ENCODE data around the gene THADA. TPM values are rescaled to one million over a fixed set of nuclear protein-coding genes. Genes with fewer than 3 reads are reported as not detected.

THADA gene
- polyA plus RNA-seq, 4 donors: 6.3 to 13.5 (median 12.7) TPM

- Histone ChIP-seq H3K4me1 (ENCODE audit: control insufficient read depth in 3 of 3, insufficient read depth in 2 of 3, low read depth in 1 of 3, low read length in 2 of 3) (no peaks in the 10 kb centered on the region), H3K9me3 (ENCODE audit: control insufficient read depth in 2 of 2, insufficient read depth in 1 of 2, low read depth in 1 of 2, low read length in 1 of 2) (no peaks in the 10 kb centered on the region), H3K4me3 (ENCODE audit: low read depth in 1 of 3, low read length in 3 of 3) (no peak overlapping the region), H3K36me3 (ENCODE audit: control insufficient read depth in 3 of 3, insufficient read depth in 2 of 3, low read depth in 1 of 3, low read length in 3 of 3) (peaks cover 0 to 1% (median 0%) of the 10 kb centered on the region in 3 donors), H3K27me3 (ENCODE audit: control insufficient read depth in 3 of 3, insufficient read depth in 3 of 3, low read length in 3 of 3) (no peaks in the 10 kb centered on the region), H3K27ac (ENCODE audit: low read depth in 1 of 3, low read length in 2 of 3) (no peak overlapping the region)
- DNase-seq (no peak), FAIRE-seq (no peak)
- 86 to 95% (median 92%) methylated on average over 3 of the region's 3 CpGs for WGBS, 3 donors
Measured at GRCh38 chr2:43480874-43481273, 115.0 kb downstream of the THADA start.

DNA sequence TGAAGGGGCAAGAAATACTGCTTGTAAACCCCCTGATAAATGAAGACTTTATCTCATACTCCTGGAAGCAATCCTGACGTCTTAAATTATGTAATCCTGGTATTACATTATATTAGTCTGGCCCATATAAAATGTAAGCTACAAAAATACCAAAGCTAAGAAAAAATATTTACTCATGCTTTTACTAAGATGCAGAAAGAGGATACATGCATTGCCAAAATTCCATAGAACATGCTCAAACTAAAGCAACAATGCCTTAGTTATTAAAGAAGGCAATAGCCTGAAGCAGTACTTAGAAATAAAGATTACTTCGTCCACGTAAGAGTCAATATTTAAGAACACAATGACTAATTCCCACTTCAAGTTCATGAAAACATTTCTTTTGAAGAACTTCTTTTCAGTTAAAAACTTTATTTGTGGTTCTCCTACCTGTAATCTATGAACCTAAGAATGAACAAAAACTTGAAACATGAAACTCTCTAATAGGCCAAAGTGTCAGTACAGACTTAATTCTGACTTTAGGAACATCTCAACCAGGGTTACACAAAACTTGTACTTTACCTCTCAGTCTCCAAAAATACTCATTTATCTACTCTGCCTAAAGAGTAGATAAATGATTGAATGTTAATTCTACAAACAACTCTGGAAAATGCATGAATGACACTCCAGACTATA is 117.3 kb downstream of the THADA start:
- Histone ChIP-seq H3K27ac (ENCODE audit: low read depth in 1 of 3, low read length in 2 of 3) (no peak overlapping the region), H3K36me3 (ENCODE audit: control insufficient read depth in 3 of 3, insufficient read depth in 2 of 3, low read depth in 1 of 3, low read length in 3 of 3) (peaks cover 0 to 1% (median 0%) of the 10 kb centered on the region in 3 donors), H3K27me3 (ENCODE audit: control insufficient read depth in 3 of 3, insufficient read depth in 3 of 3, low read length in 3 of 3) (no peaks in the 10 kb centered on the region), H3K9me3 (ENCODE audit: control insufficient read depth in 2 of 2, insufficient read depth in 1 of 2, low read depth in 1 of 2, low read length in 1 of 2) (no peaks in the 10 kb centered on the region), H3K4me1 (ENCODE audit: control insufficient read depth in 3 of 3, insufficient read depth in 2 of 3, low read depth in 1 of 3, low read length in 2 of 3) (no peaks in the 10 kb centered on the region), H3K4me3 (ENCODE audit: low read depth in 1 of 3, low read length in 3 of 3) (no peak overlapping the region)
- 61 to 74% (median 65%) methylated on average over 3 of the region's 3 CpGs for WGBS, 3 donors
- DNase-seq (no peak), FAIRE-seq (no peak)

DNA sequence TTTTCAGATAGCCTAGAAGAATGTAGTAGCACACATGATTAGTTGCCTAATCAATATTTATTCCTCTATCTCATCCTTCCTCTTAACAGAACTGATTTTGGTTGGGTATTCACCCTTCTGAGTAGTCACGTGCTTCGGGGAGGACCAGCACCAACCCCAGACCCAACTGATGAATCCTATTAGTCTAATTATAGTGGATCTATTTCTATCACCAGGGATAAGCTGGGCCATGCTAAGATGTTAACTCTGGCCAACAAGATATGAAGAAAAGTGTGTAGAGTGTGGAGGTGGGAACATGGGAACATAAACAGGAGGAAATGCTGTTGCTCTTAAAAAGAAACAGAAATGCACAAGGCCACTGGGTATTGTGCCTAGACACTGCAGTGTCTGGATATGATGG is 119.9 kb downstream of the THADA start:
- no peak for DNase-seq
- H3K4me1 ChIP-seq (ENCODE audit: control insufficient read depth in 3 of 3, insufficient read depth in 2 of 3, low read depth in 1 of 3, low read length in 2 of 3): no peaks in the 10 kb centered on the region
- no peaks in the 10 kb centered on the region for H3K9me3 ChIP-seq (ENCODE audit: control insufficient read depth in 2 of 2, insufficient read depth in 1 of 2, low read depth in 1 of 2, low read length in 1 of 2)
- H3K27me3 ChIP-seq (ENCODE audit: control insufficient read depth in 3 of 3, insufficient read depth in 3 of 3, low read length in 3 of 3): no peaks in the 10 kb centered on the region
- H3K27ac ChIP-seq (ENCODE audit: low read depth in 1 of 3, low read length in 2 of 3): no peak overlapping the region
- WGBS, 3 donors: 95 to 98% (median 98%) methylated on average over 2 of the region's 2 CpGs
- H3K4me3 ChIP-seq (ENCODE audit: low read depth in 1 of 3, low read length in 3 of 3): no peak overlapping the region
- no peak for FAIRE-seq
- H3K36me3 ChIP-seq (ENCODE audit: control insufficient read depth in 3 of 3, insufficient read depth in 2 of 3, low read depth in 1 of 3, low read length in 3 of 3): peaks cover 0 to 3% (median 0%) of the 10 kb centered on the region in 3 donors

- peaks cover 0 to 3% (median 0%) of the 10 kb centered on the region in 3 donors for H3K36me3 ChIP-seq (ENCODE audit: control insufficient read depth in 3 of 3, insufficient read depth in 2 of 3, low read depth in 1 of 3, low read length in 3 of 3)
- no peak for DNase-seq
- H3K27me3 ChIP-seq (ENCODE audit: control insufficient read depth in 3 of 3, insufficient read depth in 3 of 3, low read length in 3 of 3): no peaks in the 10 kb centered on the region
- no peaks in the 10 kb centered on the region for H3K9me3 ChIP-seq (ENCODE audit: control insufficient read depth in 2 of 2, insufficient read depth in 1 of 2, low read depth in 1 of 2, low read length in 1 of 2)
- no peak for FAIRE-seq
- no peaks in the 10 kb centered on the region for H3K4me1 ChIP-seq (ENCODE audit: control insufficient read depth in 3 of 3, insufficient read depth in 2 of 3, low read depth in 1 of 3, low read length in 2 of 3)
- no peak overlapping the region for H3K4me3 ChIP-seq (ENCODE audit: low read depth in 1 of 3, low read length in 3 of 3)
- H3K27ac ChIP-seq (ENCODE audit: low read depth in 1 of 3, low read length in 2 of 3): no peak overlapping the region
- 95 to 97% (median 95%) methylated on average over 10 of the region's 10 CpGs for whole genome bisulfite sequencing, 3 donors
Measured at GRCh38 chr2:43475137-43475846, 120.5 kb downstream of the THADA start.

DNA sequence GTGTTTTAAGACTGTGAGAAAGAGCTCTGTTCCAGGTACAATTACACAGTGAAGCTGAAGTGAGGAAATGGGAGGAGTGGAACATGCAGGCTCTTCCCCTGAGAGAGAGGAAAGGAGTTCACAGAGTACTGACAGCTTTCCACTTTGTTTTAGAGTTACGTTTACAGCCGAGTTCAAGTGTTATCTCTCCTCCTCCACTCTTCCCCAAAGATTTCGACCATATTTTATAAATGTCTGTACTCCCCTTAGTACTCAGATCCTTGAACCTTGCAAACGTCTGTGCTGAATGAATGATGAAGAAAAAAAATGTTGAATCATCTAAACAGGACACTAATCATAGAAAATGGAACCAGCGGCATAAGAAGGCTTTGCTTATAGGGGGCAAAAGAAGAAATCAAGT is 121.6 kb downstream of the THADA start:
- DNase-seq (no peak), FAIRE-seq (no peak)
- Histone ChIP-seq H3K27ac (ENCODE audit: low read depth in 1 of 3, low read length in 2 of 3) (no peak overlapping the region), H3K27me3 (ENCODE audit: control insufficient read depth in 3 of 3, insufficient read depth in 3 of 3, low read length in 3 of 3) (no peaks in the 10 kb centered on the region), H3K4me1 (ENCODE audit: control insufficient read depth in 3 of 3, insufficient read depth in 2 of 3, low read depth in 1 of 3, low read length in 2 of 3) (no peaks in the 10 kb centered on the region), H3K4me3 (ENCODE audit: low read depth in 1 of 3, low read length in 3 of 3) (no peak overlapping the region), H3K9me3 (ENCODE audit: control insufficient read depth in 2 of 2, insufficient read depth in 1 of 2, low read depth in 1 of 2, low read length in 1 of 2) (no peaks in the 10 kb centered on the region), H3K36me3 (ENCODE audit: control insufficient read depth in 3 of 3, insufficient read depth in 2 of 3, low read depth in 1 of 3, low read length in 3 of 3) (peaks cover 0 to 3% (median 0%) of the 10 kb centered on the region in 3 donors)
- WGBS, 3 donors: 72 to 93% (median 79%) methylated on average over 5 of the region's 5 CpGs

GRCh38 chr2:43473767-43474166 is 122.1 kb downstream of the THADA start:
- H3K9me3 ChIP-seq (ENCODE audit: control insufficient read depth in 2 of 2, insufficient read depth in 1 of 2, low read depth in 1 of 2, low read length in 1 of 2): no peaks in the 10 kb centered on the region
- 87 to 91% (median 89%) methylated on average over 7 to 8 of the region's 8 CpGs for WGBS, 3 donors
- H3K4me1 ChIP-seq (ENCODE audit: control insufficient read depth in 3 of 3, insufficient read depth in 2 of 3, low read depth in 1 of 3, low read length in 2 of 3): no peaks in the 10 kb centered on the region
- no peak overlapping the region for H3K27ac ChIP-seq (ENCODE audit: low read depth in 1 of 3, low read length in 2 of 3)
- peaks cover 0 to 3% (median 0%) of the 10 kb centered on the region in 3 donors for H3K36me3 ChIP-seq (ENCODE audit: control insufficient read depth in 3 of 3, insufficient read depth in 2 of 3, low read depth in 1 of 3, low read length in 3 of 3)
- H3K4me3 ChIP-seq (ENCODE audit: low read depth in 1 of 3, low read length in 3 of 3): no peak overlapping the region
- DNase-seq: no peak
- no peak for FAIRE-seq
- H3K27me3 ChIP-seq (ENCODE audit: control insufficient read depth in 3 of 3, insufficient read depth in 3 of 3, low read length in 3 of 3): no peaks in the 10 kb centered on the region

DNA sequence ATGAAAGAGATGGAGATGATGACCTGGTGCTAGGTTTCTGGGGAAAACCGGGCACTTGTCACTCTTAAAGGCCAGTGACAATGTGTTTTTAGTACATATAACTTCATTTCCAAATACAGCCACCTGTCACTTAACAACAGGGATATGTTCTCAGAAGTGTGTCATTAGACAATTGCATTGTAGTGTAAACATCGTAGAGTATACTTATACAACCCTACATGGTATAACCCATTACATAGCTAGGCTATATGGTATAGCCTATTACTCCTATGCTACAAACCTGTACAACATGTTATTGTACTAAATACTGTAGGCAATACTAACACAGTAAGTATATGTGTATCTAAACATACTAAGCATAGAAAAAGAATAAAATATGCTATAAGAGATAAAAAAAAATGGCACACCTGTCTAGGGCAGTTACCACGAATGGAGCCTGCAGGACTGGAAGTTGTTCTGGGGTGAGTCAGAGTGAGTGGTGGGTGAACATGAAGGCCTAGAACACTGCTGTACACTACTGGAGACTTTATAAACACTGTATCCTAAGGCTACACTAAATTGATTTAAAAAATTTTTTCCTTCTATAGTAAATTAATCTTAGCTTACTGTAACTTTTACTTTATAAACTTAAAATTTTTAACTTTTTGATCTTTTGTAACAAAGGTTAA is 123.2 kb downstream of the THADA start:
- WGBS, 3 donors: 89 to 96% (median 93%) methylated on average over 3 of the region's 3 CpGs
- Histone ChIP-seq H3K4me1 (ENCODE audit: control insufficient read depth in 3 of 3, insufficient read depth in 2 of 3, low read depth in 1 of 3, low read length in 2 of 3) (no peaks in the 10 kb centered on the region), H3K27me3 (ENCODE audit: control insufficient read depth in 3 of 3, insufficient read depth in 3 of 3, low read length in 3 of 3) (no peaks in the 10 kb centered on the region), H3K4me3 (ENCODE audit: low read depth in 1 of 3, low read length in 3 of 3) (no peak overlapping the region), H3K27ac (ENCODE audit: low read depth in 1 of 3, low read length in 2 of 3) (no peak overlapping the region), H3K9me3 (ENCODE audit: control insufficient read depth in 2 of 2, insufficient read depth in 1 of 2, low read depth in 1 of 2, low read length in 1 of 2) (no peaks in the 10 kb centered on the region), H3K36me3 (ENCODE audit: control insufficient read depth in 3 of 3, insufficient read depth in 2 of 3, low read depth in 1 of 3, low read length in 3 of 3) (peaks cover 0 to 3% (median 0%) of the 10 kb centered on the region in 3 donors)
- DNase-seq (no peak), FAIRE-seq (no peak)

GRCh38 chr2:43469713-43470112 is 126.1 kb downstream of the THADA start:
- H3K27me3 ChIP-seq (ENCODE audit: control insufficient read depth in 3 of 3, insufficient read depth in 3 of 3, low read length in 3 of 3): no peaks in the 10 kb centered on the region
- H3K36me3 ChIP-seq (ENCODE audit: control insufficient read depth in 3 of 3, insufficient read depth in 2 of 3, low read depth in 1 of 3, low read length in 3 of 3): peaks cover 0 to 3% (median 0%) of the 10 kb centered on the region in 3 donors
- WGBS, 3 donors: 40 to 65% (median 58%) methylated on average over 3 of the region's 3 CpGs
- FAIRE-seq (no peak), DNase-seq (peak in 1 of 2 donors; percentile 42)
- no peaks in the 10 kb centered on the region for H3K4me1 ChIP-seq (ENCODE audit: control insufficient read depth in 3 of 3, insufficient read depth in 2 of 3, low read depth in 1 of 3, low read length in 2 of 3)
- no peaks in the 10 kb centered on the region for H3K9me3 ChIP-seq (ENCODE audit: control insufficient read depth in 2 of 2, insufficient read depth in 1 of 2, low read depth in 1 of 2, low read length in 1 of 2)
- H3K27ac ChIP-seq (ENCODE audit: low read depth in 1 of 3, low read length in 2 of 3): no peak overlapping the region
- no peak overlapping the region for H3K4me3 ChIP-seq (ENCODE audit: low read depth in 1 of 3, low read length in 3 of 3)

Measured in small intestine (tissue), 7 donors.